Measurements from ENCODE around the gene ZNF541.
"Not testable (repeated sequence)": the region's sequence is repeated elsewhere in the genome, so short reads cannot be mapped to it uniquely, and the experiment has no call there.

ZNF541 gene

GRCh38 chr19:47600246-47601179, 27.6 kb upstream of the ZNF541 start:
- peak; percentile 98 to 99 for DNase-seq

- DNase-seq = not testable (repeated sequence)
Measured at GRCh38 chr19:47599671-47600245, 26.8 kb upstream of the ZNF541 start.

DNA sequence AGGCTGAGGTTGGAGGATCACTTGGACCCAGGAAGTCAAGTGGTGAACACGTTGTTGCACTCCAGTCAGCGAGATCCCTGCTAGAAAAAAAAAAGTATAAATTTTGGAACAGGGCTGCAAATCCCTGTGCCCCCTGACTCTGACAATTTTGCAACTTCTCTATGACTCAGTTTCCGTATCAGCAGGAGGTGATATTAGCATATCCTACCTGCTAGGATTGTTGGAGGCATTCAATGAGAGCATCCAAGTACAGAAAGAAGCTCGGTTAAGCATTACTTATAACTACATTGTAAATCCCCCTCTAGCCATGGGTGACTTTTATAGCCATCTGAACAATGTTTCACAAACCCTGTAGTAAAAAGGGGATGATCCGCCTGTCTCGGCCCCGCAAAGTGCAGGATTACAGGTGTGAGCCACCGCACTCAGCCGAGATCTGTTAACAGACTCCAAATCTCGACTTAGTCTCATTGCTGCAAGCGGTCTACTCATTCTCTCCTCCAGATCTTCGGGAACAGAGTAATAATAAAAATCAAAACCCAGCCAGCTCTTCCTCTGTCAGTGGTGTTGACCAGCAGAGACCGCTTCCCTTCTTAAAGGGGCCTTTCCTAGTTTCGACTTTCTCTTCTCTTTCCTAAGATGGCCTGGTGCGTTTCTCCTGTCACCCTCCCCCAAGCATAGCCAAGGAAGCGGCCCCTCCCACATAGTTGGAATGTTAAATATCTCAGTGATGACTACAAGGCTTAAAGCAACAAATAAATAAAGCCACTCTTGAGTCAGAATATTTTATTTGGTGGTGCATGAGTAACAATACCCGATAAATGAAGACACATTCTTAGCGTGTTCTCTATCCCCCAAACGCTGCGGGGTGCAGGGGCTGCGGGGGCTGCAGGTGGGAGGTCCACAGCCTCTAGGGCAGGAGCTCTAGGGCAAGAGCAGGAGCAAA, 25.7 kb upstream of the ZNF541 start:
- DNase-seq = no peak

DNA sequence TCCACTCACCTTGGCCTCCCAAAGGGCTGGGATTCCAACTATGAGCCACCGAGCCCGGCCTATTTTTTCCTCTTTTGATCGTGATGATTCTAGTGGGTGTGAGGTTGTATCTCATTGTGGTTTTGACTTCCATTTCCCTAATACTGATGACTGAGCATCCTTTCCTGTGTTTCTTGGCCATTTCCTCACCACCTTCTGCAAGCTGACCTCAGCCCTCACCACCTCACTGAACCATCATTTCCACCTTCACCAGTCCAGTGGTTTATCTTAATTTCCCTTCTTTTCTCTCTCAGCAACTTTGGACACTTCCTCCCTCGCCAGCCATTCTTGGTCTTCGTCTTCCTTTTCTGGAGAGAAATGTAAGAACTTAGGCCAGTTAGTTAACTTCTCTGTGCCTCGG, 23.0 kb upstream of the ZNF541 start:
- DNase-seq = no peak

DNA sequence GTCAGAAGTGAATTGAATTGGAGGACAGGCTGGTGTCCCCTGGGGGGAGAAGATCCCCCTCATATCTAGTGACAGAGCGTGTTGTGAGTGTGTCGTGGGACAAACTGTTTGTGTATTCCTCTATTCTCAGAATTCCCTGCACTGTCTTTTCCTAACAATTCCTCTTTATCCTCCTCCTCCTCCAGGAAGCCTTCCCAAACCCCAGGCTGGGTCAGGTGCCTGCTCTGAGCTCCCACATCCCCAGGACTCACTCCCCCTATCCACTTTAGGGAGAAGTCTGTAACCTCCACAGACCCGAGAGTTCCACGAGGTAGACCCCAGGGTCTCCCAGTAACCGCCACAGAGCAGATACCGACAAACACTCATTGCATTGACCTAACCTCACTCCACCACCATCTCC, 20.9 kb upstream of the ZNF541 start:
- DNase-seq = no peak

DNA sequence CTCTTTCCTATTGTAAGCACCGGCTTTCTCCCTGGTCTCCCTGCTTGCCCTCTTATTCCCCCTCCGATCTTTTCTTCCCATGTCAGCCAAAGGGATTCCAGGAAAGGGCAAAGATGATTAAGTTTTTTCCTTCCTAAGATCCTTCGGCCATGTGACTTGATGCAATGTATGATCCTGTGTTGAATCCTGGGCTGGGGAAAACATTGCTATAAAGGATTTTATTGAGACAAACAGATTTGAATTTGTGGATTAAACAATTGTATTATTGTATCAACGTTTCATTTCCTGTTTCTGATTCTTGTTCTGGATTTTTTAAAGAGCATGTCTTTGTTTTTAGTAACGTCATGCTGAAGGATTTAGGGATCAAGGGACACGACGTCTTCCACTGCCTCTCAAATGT, 16.9 kb upstream of the ZNF541 start:
- DNase-seq = no peak

DNA sequence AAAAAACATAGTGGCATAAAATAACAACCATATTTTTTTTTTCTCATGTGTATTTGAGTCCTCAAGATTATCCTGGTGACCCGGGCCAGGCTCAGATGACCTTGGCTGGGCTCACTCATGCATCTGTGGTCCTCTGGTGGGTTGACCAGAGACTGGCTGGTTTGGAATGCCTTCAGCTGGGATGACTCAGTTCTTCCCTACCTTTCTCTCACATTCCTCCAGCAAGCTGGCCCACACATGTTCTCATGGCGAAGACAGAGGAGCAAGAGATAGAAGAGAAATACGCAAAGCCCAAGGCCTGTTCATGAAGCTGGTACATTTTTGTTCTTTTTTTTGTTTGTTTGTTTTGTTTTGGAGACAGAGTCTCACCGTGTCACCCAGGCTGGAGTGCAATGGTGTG, 14.3 kb upstream of the ZNF541 start:
- no peak for DNase-seq

DNA sequence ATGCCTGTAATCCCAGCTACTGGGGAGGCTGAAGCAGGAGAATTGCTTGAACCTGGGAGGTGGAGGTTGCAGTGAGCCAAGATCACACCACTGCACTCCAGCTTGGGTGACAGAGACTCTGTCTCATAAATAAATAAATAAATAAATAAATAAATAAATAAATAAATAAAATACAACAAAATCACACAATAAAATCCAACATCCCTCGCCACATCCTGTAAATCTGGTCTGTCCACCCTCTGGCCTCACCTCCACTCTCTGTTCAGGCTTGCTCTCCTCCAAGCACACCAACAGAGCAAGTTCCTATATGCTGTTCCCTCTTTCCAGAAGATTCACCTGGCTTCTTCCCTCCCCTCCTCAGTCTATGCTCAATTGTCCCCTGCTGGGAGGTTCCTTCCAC, 10.2 kb upstream of the ZNF541 start:
- not testable (repeated sequence) for DNase-seq

DNA sequence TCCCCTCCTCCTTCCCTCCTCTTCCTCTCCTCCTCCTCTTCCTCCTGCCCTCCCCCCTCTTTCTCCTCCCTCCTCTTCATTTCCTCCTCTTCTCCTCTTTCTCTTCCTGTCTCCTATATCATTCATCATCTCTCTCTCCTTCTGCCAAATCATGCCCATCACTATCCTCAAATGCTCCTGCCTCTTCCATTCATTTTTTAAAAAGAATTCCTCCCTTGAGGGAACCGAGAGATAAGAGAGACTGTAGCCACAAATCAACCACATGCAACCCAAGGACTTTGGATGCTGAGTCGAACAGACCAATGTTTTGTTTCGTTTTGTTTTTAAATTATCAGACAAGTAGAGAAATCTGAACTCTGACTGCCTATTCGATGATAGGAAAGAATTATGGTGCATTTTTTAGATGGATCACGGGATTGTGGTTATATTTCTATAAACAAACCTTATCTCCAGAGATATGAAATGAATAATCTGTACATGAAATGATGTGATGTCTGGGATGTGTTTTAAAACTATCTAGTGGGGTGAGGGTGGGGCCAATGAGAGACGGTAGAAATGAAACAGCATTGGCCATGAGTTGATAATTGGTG, 9.5 kb upstream of the ZNF541 start:
- DNase-seq = no peak

DNA sequence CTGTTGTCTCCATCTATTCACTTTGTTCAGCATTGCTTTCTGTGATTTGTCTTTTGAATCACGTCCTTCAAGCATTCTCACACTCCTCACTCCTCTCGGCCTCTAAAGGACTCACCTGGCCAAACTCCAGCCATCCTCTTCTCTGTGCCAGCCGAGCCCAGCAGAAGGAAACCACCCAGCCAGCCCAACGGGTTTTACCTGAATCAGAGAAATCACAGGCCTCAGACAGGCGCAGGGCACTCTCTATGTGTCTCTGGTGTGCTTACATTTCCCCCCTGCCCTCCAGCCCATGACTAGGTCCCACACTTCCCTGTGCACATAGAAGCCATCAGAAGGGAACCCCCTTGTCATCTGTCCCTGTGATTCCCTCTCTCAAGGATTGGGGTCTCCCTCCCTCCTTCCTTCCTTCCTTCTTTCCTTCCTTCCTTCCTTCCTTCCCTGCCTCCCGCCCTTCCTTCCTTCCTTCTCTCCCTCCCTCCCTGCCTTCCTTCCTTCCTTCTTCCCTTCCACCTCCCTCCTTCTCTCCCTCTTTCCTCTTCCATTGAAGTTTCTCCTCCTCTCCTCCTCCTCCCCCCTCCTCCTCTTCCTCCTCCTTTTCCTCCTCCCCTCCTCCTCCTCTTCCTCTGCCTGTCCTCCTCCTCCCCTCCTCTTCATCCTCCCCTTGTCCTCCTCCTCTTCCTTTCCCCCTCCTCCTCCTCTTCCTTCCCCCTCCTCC, 8.8 kb upstream of the ZNF541 start:
- no peak for DNase-seq

DNA sequence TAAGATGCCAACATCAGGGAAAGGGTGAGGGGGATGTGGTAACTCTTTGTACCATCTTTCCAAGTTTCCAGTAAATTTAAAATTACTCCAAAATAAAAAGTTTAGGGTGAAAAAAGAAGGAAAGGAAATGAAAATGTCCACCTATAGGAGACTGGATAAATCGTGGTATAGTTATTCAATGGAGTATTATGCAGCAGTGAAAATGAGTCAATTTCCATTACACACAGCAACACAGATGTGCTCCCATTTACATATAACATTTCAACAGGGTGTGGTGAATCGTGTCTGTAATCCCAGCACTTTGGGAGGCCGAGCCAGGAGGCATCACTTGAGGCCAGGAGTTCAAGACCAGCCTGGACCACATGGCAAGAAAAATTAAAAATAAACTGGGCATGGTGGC, 7.4 kb upstream of the ZNF541 start:
- DNase-seq = no peak

GRCh38 chr19:47572635-47573034, 313 bp downstream of the ZNF541 start:
- no peak for DNase-seq

DNA sequence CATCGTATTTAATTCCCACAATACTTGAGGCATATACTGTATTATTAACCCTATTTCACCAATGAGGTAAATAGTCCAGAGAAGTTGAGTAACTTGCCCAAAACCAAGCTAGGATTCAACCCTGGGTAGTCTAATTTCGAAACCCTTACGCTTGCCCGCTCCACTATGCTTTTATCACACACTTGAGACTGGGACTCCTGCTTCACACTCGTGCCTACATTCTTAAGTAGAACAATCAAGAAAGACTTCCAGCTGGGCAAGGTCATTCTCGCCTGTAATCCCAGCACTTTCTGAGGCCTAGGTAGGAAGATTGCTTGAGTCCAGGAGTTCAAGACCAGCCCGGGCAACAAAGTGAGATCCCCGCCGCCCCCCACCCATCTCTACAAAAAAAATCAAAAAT, 3.6 kb downstream of the ZNF541 start:
- DNase-seq = no peak

DNA sequence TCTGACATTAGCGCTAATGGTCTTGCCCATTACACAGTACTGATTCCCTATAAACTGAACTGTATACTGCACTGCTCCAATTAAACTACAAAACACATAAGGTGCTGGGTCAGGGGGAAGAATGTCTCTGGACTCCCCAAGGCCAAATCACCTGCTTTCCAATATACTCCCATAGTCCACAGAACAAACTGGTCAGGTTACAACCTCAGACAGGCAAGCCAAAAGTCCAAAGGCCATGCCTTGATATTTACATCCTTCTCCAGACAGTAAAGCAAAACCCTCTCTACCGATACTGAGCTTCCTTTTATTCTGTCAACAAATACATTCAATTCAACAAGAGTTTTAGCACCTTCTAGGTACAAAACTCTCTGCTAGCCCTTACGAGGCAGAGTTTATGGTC, 8.9 kb downstream of the ZNF541 start:
- no peak for DNase-seq

DNA sequence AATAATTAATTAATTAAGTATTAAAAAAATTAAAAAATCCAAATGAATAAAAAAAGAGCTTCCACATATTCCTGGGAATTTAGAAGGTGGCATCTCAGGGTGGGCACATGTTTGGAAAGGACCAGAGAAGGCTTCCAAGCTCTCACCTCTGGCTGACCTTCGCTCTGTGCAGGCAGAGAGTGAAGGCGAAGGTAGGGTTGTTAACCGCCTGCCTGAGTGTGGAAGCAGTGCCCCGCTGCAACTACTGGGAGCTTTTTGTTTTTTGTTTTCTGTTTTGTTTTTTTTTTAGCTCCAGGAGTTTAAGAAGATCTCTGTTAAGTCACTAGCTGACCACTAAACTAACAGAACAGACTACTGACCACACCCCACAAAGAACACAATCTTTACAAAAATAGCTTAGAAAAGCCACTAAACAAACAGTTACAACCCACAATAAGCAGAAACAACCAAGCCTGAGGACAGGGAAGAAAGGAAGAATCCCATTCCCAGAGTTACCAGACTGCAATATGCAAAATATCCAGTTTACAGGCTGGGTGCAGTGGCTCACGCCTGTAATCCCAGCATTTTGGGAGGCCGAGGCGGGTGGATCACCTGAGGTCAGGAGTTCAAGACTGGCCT, 11.4 kb downstream of the ZNF541 start:
- no peak for DNase-seq

DNA sequence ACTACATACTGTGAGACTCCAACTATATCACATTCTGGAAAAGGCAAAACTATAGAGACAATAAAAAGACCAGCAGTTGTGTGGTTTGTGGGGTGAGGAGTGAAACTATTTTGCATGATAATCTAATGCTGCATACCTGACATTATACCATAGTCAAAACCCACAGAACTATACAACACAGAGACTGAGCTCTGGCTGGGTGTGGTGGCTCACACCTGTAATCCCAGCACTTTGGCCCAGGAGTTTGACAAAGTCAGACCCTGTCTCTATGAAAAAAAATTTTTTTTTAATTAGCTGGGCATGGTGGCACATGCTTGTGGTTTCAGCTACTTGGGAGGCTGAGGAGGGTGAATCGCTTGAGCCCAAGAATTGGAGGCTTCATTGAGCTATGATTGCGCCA, 11.9 kb downstream of the ZNF541 start:
- DNase-seq = no peak

- no peak for DNase-seq
Measured at GRCh38 chr19:47550129-47550528, 22.8 kb downstream of the ZNF541 start.

DNA sequence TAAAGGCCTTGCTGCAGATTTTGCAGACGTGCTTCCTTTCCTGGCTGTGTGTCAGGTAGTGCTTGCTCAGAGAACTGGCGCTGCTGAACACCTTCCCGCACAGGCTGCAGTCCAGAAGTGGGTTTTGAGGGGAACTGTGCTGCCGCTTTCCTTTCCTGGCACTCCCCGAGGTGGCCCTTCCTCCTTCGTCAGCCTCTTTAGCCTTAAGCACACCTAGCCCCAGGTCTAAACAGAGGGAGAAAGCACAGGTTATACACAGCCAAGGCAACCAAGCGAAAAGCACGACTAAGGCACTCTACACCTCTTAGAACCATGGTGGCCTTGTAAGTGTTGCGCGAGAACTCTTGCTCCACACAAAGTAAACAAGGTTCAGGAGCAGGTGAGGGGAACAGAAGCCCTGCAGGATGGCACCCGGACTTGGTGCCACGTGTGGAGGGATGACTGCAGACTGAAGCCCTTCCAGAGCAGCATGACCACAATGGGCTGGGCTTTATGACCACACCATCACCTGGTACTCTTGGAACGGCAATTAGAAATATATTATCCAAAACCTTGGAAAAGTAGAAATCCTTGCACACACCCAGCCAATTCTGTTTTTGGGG, 23.6 kb downstream of the ZNF541 start:
- no peak for DNase-seq

- no peak for DNase-seq
Measured at GRCh38 chr19:47547199-47547598, 25.7 kb downstream of the ZNF541 start.

- no peak for DNase-seq
Measured at GRCh38 chr19:47545061-47545948, 27.6 kb downstream of the ZNF541 start.

All from NCI-H2081 (cell line).